ENCODE results near the gene SH2D3A. TPM values are rescaled to one million over a fixed set of nuclear protein-coding genes. Genes with fewer than 3 reads are reported as not detected.

SH2D3A gene
- total RNA-seq, 1 experiment from 2014 or later, result 76.7 TPM

DNA sequence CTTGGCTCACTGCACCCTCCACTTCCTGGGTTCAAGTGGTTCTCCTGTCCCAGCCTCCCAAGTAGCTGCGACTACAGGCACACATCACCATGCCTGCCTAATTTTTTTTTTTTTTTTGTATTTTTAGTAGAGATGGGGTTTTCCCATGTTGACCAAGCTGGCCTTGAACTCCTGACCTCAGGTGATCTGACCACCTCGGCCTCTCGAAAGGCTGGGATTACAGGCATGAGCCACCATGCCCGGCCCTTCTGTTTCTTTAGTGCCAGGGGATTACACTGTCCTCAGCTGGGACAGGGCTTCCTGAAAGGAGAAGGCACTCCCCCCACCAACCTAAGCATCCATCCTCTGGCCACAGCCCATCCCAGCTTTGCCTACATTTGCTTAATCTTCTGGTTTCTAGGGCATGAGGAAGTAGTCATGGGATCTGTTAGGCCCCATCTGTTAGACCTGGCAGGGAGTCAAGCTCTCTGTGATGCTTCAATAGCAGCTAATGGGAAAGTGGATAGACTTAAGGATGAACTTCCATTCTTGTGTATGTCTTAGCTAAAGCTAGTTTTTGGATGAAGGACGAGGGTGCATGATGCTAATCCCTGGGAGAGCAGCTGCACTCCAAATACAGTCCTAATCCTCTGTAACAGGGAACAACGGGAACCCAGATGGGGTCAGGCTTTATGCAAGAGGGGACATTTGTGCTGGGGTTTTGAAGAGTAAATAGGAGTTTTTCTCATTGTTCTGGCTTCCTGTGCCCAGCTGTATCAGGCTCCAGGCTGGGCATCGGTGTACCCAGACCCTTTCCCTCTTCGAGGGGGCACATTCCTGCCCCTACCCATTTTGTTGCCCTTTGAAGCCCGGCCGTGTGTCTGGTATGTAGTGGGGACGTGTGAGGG, 7.8 kb upstream of the SH2D3A start:
- ChIA-PET CTCF (interaction anchor here (0.6 kb wide), 1 partner anchor 19 kb away, joined by 4 read pairs; no protein-coding TSS in a partner anchor), POLR2A (interaction anchor here (0.7 to 1.4 kb wide), 2 partner anchors 39 to 88 kb away, joined by 3 to 4 read pairs; no protein-coding TSS in a partner anchor)
- intact Hi-C loops (cut with micrococcal nuclease), result no loop called here
- BruUV-seq (replicated peaks), result no TSS peak
- Mint-ChIP-seq H3K27me3 (ENCODE audit: insufficient read depth, unreplicated experiment) (peaks cover 12% of the 10 kb centered on the region), H3K4me1 (ENCODE audit: insufficient read depth, unreplicated experiment) (no peaks in the 10 kb centered on the region), H3K27ac (ENCODE audit: low read depth, unreplicated experiment) (no peak overlapping the region), H3K9me3 (ENCODE audit: unreplicated experiment) (peaks cover 17% of the 10 kb centered on the region), H3K4me3 (ENCODE audit: unreplicated experiment) (no peak overlapping the region), H3K36me3 (ENCODE audit: insufficient read depth, unreplicated experiment) (no peaks in the 10 kb centered on the region)
- DNase-seq (ENCODE audit: unreplicated experiment), result no peak
- TF ChIP-seq, protein P1, sequence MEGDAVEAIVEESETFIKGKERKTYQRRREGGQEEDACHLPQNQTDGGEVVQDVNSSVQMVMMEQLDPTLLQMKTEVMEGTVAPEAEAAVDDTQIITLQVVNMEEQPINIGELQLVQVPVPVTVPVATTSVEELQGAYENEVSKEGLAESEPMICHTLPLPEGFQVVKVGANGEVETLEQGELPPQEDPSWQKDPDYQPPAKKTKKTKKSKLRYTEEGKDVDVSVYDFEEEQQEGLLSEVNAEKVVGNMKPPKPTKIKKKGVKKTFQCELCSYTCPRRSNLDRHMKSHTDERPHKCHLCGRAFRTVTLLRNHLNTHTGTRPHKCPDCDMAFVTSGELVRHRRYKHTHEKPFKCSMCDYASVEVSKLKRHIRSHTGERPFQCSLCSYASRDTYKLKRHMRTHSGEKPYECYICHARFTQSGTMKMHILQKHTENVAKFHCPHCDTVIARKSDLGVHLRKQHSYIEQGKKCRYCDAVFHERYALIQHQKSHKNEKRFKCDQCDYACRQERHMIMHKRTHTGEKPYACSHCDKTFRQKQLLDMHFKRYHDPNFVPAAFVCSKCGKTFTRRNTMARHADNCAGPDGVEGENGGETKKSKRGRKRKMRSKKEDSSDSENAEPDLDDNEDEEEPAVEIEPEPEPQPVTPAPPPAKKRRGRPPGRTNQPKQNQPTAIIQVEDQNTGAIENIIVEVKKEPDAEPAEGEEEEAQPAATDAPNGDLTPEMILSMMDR (IDR thresholded peaks at IDR 0.05; ENCODE audit: unreplicated experiment), result no peak

DNA sequence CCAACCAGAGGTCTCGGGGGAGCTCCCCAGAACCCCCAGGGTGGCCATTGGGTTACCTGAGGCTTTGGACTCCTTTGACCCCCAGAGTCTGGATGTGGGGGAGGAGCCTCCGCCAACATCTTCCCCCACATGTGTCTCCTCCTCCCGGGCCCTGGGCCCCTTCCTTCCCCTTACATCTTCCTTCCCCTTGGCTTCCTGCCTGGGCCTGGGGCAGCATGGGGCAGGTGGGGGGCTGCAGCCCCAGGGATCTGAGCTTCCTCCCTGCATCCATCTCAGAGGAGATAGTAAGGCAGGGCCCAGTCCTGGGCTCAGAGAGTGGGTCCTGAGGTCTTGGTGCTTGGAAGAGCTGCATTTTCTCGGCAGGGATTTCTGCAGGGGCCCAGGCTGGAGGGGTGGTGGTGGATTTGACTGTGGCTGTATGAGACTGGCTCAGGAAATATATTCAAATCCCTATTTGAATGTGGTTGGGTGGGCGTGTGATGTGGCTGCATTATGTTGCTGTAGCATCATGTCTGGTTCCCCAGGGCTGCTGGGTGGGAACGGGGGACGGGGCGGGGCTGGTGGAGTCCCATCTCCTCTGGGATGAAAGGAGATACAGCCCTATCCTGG, 6.2 kb upstream of the SH2D3A start:
- Mint-ChIP-seq H3K27me3 (ENCODE audit: insufficient read depth, unreplicated experiment) (peaks cover 12% of the 10 kb centered on the region), H3K4me1 (ENCODE audit: insufficient read depth, unreplicated experiment) (no peaks in the 10 kb centered on the region), H3K36me3 (ENCODE audit: insufficient read depth, unreplicated experiment) (no peaks in the 10 kb centered on the region), H3K9me3 (ENCODE audit: unreplicated experiment) (peaks cover 17% of the 10 kb centered on the region), H3K4me3 (ENCODE audit: unreplicated experiment) (no peak overlapping the region), H3K27ac (ENCODE audit: low read depth, unreplicated experiment) (no peak overlapping the region)
- POLR2A ChIA-PET, result no interaction called here
- TF ChIP-seq, protein P1 (IDR thresholded peaks at IDR 0.05; ENCODE audit: unreplicated experiment), result no peak
- DNase-seq (ENCODE audit: unreplicated experiment), result no peak
- intact Hi-C loops (cut with micrococcal nuclease), result no loop called here
- CTCF ChIA-PET, result interaction anchor here (0.6 kb wide), 1 partner anchor 835 kb away, joined by 3 read pairs; no protein-coding TSS in a partner anchor
- no TSS peak for BruUV-seq (replicated peaks)

DNA sequence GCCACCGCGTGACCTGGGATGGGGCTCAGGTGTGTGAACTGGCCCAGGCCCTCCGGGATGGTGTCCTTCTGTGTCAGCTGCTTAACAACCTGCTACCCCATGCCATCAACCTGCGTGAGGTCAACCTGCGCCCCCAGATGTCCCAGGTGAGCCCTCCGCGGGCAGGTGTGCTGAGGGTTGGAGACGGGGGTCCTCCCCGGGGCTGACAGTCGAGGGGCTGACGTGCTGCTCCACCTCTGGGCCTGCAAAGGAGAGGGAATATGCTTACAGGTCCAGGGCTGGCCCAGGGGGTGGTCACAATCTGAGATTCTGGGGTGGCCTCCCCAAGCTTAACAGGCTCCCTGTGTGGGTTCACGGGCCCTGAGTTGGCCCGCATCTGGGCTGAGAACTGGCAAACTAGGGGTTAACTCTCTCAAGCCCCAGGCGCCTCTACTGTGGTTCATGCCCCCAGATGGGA, 5.7 kb upstream of the SH2D3A start:
- Mint-ChIP-seq H3K27ac (ENCODE audit: low read depth, unreplicated experiment) (no peak overlapping the region), H3K27me3 (ENCODE audit: insufficient read depth, unreplicated experiment) (peaks cover 12% of the 10 kb centered on the region), H3K36me3 (ENCODE audit: insufficient read depth, unreplicated experiment) (no peaks in the 10 kb centered on the region), H3K9me3 (ENCODE audit: unreplicated experiment) (peaks cover 17% of the 10 kb centered on the region), H3K4me1 (ENCODE audit: insufficient read depth, unreplicated experiment) (no peaks in the 10 kb centered on the region), H3K4me3 (ENCODE audit: unreplicated experiment) (no peak overlapping the region)
- intact Hi-C loops (cut with micrococcal nuclease), result no loop called here
- TF ChIP-seq, protein P1 (IDR thresholded peaks at IDR 0.05; ENCODE audit: unreplicated experiment), result no peak
- ChIA-PET CTCF (interaction anchor here (0.6 kb wide), 2 partner anchors 40 to 835 kb away, joined by 3 to 4 read pairs; no protein-coding TSS in a partner anchor), POLR2A (no interaction called here)
- no TSS peak for BruUV-seq (replicated peaks)
- no peak for DNase-seq (ENCODE audit: unreplicated experiment)
